Stimulated activated CD4-positive, alpha-beta T cell treated with anti-CD3 and anti-CD28 coated beads, TNF-alpha, amount 100 ng/mL, for 24 hours (primary cell): ENCODE results near the gene DNASE1L1.

Source experiments
- DNase-seq, 3 experiments: peaks; one replicate each; pipeline ENCODE4 v3.0.0-alpha.2; 2020; ENCODE audit warnings: low read depth in 3 of 3

DNASE1L1 gene

GRCh38 chrX:154383359-154384283 is 25.4 kb downstream of the DNASE1L1 start:
- no peak for DNase-seq

DNA sequence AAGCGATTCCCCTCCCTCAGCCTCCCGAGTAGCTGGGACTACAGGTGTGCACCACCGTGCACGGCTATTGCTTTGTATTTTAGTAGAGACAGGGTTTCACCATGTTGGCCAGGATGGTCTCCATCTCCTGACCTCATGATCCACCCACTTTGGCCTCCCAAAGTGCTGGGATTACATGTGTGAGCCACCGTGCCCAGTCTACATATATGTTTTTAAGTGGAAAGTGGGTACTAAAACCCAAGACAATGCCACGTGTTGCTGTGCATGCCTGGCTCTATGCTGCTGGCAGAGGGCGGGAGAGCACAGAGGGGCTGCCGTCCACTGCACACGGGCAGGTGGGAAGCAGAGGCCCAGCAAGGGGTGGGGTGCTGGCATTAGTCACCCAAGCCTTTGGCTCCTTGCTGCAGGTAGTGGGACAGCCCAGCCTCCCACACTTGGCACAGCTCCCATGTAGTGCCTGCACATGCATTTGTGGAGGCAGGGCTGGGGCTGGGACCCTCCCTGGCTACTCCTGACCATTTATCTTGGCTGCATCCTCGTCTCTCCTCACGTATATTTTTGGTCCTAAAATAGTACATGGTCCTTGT is 26.5 kb downstream of the DNASE1L1 start:
- DNase-seq: no peak

DNA sequence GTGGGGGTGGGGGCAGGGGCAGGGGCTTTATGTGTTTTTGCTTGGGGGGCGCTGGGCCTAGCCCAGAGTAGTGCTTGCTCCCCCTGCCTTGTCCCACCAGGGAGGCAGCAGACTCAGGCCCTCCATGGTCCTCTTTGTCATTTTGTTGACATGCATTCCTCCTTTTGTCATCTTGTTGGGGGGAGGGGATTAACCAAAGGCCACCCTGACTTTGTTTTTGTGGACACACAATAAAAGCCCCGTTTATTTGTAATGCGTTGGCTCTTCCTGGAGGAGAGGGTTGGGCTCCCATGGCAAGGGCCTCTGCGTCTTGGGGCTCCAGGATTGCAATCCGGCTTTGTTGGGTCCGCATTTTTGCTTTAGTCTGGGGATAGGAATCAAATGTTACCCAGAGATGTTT is 27.8 kb downstream of the DNASE1L1 start:
- DNase-seq: no peak

DNA sequence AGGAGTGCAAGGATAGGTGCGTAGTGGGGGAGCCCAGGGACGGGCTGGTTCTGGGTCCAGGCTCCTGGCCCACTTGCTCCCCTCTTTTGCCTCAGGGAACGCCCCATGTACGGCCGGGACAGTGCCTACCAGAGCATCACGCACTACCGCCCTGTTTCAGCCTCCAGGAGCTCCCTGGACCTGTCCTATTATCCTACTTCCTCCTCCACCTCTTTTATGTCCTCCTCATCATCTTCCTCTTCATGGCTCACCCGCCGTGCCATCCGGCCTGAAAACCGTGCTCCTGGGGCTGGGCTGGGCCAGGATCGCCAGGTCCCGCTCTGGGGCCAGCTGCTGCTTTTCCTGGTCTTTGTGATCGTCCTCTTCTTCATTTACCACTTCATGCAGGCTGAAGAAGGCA is 28.3 kb downstream of the DNASE1L1 start:
- DNase-seq: no peak

GRCh38 chrX:154380153-154380552 is 28.9 kb downstream of the DNASE1L1 start:
- no peak for DNase-seq

GRCh38 chrX:154379569-154379951 is 29.5 kb downstream of the DNASE1L1 start:
- no peak for DNase-seq

GRCh38 chrX:154378799-154379568 is 30.1 kb downstream of the DNASE1L1 start, which contains the start of gene EMD:
TSS of gene EMD (plus strand) at chrX:154379295. CDS start at chrX:154379485, 190 bp downstream.
- peak; percentile 86 to 94 (median 86) for DNase-seq

- DNase-seq: peak in 1 of 3 experiments; percentile 30
Measured at GRCh38 chrX:154378059-154378798, 30.8 kb downstream of the DNASE1L1 start.

GRCh38 chrX:154376774-154377173 is 32.3 kb downstream of the DNASE1L1 start:
- no peak for DNase-seq

- DNase-seq: no peak
Measured at GRCh38 chrX:154375156-154375504, 33.9 kb downstream of the DNASE1L1 start.

DNA sequence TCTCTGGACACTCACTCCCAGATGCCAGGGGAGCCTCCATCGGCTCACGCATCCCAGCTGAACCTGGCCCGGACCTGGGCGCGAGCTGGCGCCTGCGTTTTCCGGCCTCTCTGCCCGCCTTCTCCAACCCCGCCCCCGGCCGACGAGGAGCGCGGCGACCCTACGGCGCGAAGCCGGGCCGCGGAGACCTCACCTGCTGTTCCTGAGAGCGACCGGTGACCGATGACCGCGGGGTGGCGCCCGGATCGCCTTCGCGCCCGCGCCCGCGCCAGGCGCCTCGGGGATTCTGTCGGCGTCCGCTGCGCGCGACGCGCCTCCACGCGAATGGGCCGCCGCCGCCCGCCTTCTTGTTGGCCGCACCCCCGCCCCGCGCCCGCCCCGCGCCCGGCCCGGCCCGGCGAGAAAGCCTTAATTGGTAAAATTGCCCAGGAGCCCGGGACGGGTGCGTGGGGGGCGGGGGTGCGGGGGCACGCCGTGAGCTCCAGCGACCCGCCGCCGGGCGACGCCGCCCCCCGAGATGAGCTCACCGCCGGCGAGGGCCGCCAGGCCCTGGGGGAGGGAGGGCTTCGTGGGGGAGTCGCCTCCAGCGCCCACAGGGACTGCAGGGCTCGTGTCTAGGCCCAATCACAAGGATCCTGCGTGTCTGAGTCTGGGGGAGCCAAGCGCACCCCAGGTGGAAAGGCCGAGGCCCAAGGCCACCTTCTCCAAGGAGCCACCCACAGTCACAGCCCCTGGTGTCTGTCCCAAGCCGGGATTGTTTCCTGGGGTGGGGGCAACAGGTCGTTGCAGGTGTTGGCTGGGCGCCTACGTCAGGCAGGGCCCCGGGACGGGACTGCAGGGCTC is 34.5 kb downstream of the DNASE1L1 start, which contains the start of gene FLNA:
Gene FLNA (minus strand): TSS at position 322 of the 843 bp plus-strand sequence. CDS start 3,389 bp downstream, outside the sequence.
- peak in 1 of 3 experiments; percentile 28 for DNase-seq

- DNase-seq: no peak
Measured at GRCh38 chrX:154373340-154374306, 35.4 kb downstream of the DNASE1L1 start.

DNA sequence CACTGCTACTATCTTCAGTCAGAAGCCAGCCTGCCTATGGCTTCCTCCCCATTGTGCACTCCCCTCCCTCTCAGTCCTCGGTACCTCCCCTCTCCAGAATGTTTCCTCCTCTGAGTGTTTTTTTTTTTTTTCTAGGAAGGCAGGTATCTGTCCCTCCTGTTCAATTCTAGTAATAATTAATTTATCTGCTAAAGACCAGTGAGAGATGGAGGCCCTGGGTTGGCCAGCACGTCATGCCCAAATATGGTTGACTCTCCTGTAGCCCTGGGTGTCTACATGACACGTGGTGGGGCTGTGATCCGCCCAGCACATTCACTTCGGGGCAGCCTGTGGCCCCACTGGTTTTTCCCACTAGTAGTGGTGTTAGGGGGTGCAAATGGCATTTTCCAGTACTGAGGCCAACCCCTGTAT is 36.4 kb downstream of the DNASE1L1 start:
- DNase-seq: peak in 1 of 3 experiments; percentile 42

- DNase-seq: no peak
Measured at GRCh38 chrX:154371789-154372300, 37.2 kb downstream of the DNASE1L1 start.

- DNase-seq: peak; percentile 83 to 92 (median 83)
Measured at GRCh38 chrX:154371017-154371788, 37.9 kb downstream of the DNASE1L1 start.

DNA sequence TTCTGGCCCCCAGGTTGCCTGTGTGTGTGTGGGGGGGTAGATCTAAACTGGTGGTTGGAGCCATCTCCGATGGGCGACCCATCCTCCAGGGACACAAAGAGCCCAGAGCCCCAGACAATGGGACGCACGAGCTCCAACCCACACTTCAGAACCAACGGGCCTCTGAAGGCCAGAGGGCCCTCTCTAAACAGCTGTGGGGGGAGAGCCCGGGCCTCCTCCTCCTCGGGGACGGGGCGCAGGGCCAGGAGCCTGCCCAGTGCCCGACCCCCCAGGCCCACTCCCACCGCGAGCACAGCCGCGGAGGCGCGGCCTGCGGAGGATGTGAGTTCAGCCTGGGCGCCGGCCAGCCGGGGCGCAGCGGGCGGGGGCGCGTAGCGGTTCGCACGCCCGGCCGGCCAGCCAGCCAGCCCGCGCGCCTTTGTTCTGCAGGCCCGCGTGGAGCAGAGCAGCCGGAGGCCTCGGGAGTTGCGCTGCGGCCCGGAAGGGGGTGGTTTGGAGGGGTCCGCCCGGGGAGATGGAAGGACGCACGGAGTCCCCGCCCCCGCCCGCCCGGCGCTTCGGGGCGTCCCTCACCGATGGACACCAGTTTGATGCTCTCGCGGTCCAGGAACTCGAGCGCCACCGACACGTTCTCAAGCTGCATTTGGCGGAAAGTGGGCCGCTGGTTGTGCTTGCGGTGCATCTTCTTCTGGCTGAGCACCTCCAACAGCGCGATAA is 38.6 kb downstream of the DNASE1L1 start:
- no peak for DNase-seq

DNA sequence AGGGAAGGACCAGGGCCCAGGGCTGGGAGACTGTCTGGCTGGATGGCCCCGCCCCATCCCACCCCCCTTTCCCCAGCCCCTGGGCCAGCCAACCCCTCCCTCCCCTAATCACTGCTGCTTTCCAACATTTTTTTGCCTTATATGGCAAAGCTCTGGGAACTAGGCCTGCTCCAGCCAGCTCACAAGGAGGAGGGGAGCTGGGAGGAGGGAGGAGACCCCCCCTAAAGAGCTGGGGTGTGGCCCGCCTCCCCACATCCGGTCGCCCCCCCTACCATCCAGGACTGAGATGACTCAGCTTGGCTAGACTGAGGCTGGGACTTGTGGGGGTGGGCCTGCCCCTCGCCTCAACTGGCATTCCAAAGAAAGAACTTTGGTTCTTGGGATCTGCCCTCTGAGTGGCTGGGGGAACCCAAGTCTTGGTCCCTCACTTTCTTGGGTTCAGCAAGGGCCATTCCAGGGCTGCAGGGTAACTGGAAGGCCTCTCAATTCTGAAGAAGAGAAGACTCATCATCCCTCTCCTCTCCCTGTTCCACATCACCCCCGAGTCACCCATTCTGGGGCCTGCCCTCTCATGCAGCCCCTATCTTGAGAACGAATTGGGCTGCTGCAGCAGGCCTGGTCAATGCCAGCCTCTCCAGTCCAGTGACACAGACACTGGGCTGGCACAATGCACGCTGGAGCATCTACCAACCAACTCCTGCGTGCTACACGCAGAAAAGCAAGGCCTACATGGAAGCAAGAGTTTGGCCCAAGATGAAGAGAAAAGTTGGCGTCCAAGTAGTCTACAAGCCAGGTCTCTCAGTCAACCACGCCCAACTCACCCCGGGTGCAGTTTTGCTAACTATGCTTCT is 39.4 kb downstream of the DNASE1L1 start:
- DNase-seq: peak in 2 of 3 experiments; percentile 48 to 63
